Measurements from ENCODE around the gene ITPK1. TPM values are rescaled to one million over a fixed set of nuclear protein-coding genes. Genes with fewer than 3 reads are reported as not detected.

Gene ITPK1
- polyA plus RNA-seq, 1 of the 3 experiments (the other 2 are of a cell fraction): 23.2 TPM

GRCh38 chr14:92959189-92959531 lies 156.6 kb downstream of the ITPK1 start (continued):
- TF ChIP-seq RAD21 (IDR thresholded peaks at IDR 0.05; ENCODE audit: low read length) (no peak), GABPA (IDR thresholded peaks at IDR 0.05; ENCODE audit: low read depth) (no peak), TCF12 (IDR thresholded peaks at IDR 0.05) (no peak), GATA2 (CRISPR knock-in tag; IDR thresholded peaks at IDR 0.05) (no peak; the same call in 1 of the 2 replicates), RXRA (IDR thresholded peaks at IDR 0.05; ENCODE audit: borderline replicate concordance, low read depth) (no peak), SMC3 (IDR thresholded peaks at IDR 0.05; ENCODE audit: low read depth, low read length) (no peak), ELF1 (IDR thresholded peaks at IDR 0.05) (no peak), FOXJ3 (CRISPR knock-in tag; IDR thresholded peaks at IDR 0.05) (peak; percentile 77), TEAD4 (IDR thresholded peaks at IDR 0.05; ENCODE audit: borderline replicate concordance, insufficient read depth) (no peak), NFIC (IDR thresholded peaks at IDR 0.05; ENCODE audit: borderline replicate concordance) (no peak), YY1 (IDR thresholded peaks at IDR 0.05; ENCODE audit: low read depth) (no peak), IRF3 (IDR thresholded peaks at IDR 0.05; ENCODE audit: low read depth, low read length) (no peak), NRF1 (IDR thresholded peaks at IDR 0.05; ENCODE audit: low read depth, low read length) (no peak), FOXM1 (IDR thresholded peaks at IDR 0.05; ENCODE audit: low read depth) (no peak), POLR2AphosphoS5 (IDR thresholded peaks at IDR 0.05; ENCODE audit: low read depth, low read length) (no peak), MXI1 (IDR thresholded peaks at IDR 0.05; ENCODE audit: low read depth, low read length) (peak; percentile 98), EP300 (IDR thresholded peaks at IDR 0.05; ENCODE audit: borderline replicate concordance in 1 of 2, low read depth in 1 of 2, low read length in 1 of 2) (peak in 1 of 2 experiments; percentile 86; a peak in 2 of 4 replicates), FOSL2 (IDR thresholded peaks at IDR 0.05; ENCODE audit: borderline replicate concordance, low read depth) (no peak), PBX3 (IDR thresholded peaks at IDR 0.05) (no peak), JUND (IDR thresholded peaks at IDR 0.05) (no peak)
- TF ChIP-seq, protein P1, sequence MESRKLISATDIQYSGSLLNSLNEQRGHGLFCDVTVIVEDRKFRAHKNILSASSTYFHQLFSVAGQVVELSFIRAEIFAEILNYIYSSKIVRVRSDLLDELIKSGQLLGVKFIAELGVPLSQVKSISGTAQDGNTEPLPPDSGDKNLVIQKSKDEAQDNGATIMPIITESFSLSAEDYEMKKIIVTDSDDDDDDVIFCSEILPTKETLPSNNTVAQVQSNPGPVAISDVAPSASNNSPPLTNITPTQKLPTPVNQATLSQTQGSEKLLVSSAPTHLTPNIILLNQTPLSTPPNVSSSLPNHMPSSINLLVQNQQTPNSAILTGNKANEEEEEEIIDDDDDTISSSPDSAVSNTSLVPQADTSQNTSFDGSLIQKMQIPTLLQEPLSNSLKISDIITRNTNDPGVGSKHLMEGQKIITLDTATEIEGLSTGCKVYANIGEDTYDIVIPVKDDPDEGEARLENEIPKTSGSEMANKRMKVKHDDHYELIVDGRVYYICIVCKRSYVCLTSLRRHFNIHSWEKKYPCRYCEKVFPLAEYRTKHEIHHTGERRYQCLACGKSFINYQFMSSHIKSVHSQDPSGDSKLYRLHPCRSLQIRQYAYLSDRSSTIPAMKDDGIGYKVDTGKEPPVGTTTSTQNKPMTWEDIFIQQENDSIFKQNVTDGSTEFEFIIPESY (IDR thresholded peaks at IDR 0.05; ENCODE audit: borderline replicate concordance, low read depth): no peak
- TF ChIP-seq, protein P2, sequence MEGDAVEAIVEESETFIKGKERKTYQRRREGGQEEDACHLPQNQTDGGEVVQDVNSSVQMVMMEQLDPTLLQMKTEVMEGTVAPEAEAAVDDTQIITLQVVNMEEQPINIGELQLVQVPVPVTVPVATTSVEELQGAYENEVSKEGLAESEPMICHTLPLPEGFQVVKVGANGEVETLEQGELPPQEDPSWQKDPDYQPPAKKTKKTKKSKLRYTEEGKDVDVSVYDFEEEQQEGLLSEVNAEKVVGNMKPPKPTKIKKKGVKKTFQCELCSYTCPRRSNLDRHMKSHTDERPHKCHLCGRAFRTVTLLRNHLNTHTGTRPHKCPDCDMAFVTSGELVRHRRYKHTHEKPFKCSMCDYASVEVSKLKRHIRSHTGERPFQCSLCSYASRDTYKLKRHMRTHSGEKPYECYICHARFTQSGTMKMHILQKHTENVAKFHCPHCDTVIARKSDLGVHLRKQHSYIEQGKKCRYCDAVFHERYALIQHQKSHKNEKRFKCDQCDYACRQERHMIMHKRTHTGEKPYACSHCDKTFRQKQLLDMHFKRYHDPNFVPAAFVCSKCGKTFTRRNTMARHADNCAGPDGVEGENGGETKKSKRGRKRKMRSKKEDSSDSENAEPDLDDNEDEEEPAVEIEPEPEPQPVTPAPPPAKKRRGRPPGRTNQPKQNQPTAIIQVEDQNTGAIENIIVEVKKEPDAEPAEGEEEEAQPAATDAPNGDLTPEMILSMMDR (IDR thresholded peaks at IDR 0.05): no peak
- TF ChIP-seq, protein P3, sequence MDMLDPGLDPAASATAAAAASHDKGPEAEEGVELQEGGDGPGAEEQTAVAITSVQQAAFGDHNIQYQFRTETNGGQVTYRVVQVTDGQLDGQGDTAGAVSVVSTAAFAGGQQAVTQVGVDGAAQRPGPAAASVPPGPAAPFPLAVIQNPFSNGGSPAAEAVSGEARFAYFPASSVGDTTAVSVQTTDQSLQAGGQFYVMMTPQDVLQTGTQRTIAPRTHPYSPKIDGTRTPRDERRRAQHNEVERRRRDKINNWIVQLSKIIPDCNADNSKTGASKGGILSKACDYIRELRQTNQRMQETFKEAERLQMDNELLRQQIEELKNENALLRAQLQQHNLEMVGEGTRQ (IDR thresholded peaks at IDR 0.05; ENCODE audit: borderline replicate concordance, low read depth, low read length): no peak

Measured in SK-N-SH (cell line).